HepG2 (cell line): ENCODE results near the gene ATP11A. TPM values are rescaled to one million over a fixed set of nuclear protein-coding genes. Genes with fewer than 3 reads are reported as not detected.

Source experiments
- ATAC-seq: fragments of 200-7000 bp; cut with Tn5 transposase; 3 replicates; pipeline ENCODE4 v1.9.1; 2020; ENCODE audit warnings: mild to moderate bottlenecking, moderate library complexity
- BruUV-seq: library from RNA; stranded (reverse); fragments of 400-500 nt; replicated peaks from 2 replicates; lab custom pipeline; 2021; lab: Mats Ljungman, UMichigan
- CTCF ChIA-PET: fragments of 300-600 bp; formaldehyde crosslinking; extraction: SDS; loops from one replicate; lab custom pipeline; 2021; ENCODE audit warnings: low total read pairs, inconsistent platforms, low intra/inter-chr PET ratio; lab: Yijun Ruan, JAX
- POLR2A ChIA-PET: fragments of 350-600 bp; sonication (Branson Sonifier 250); formaldehyde crosslinking; loops from one replicate; lab custom pipeline; 2020; ENCODE audit warnings: antibody characterized with exemption, inconsistent platforms; lab: Yijun Ruan, JAX
- DNase-seq: peaks from one replicate; pipeline ENCODE4 v3.0.0-alpha.2; 2015; ENCODE audit warnings: low spot score
- FAIRE-seq: peaks from 3 replicates; lab custom pipeline; 2011; peaks lifted over from hg19 to GRCh38; lab: Jason Lieb, UNC
- H2AFZ ChIP-seq: one replicate; pipeline ENCODE4 v1.6.1; 2011; ENCODE audit warnings: low read length, inconsistent platforms
- H3K27ac ChIP-seq: fragments of 300-600 bp; 3 replicates; pipeline ENCODE4 v1.8.0; 2011; ENCODE audit warnings: mixed run types, mild to moderate bottlenecking, mixed read lengths, low read length, inconsistent platforms; ENCODE audit not compliant: insufficient read depth; ENCODE audit errors: extremely low read length
- H3K27me3 ChIP-seq, 2 experiments: fragments of 200-600 bp in 1 of 2; 2 replicates in 1 of 2; 3 replicates in 1 of 2; pipeline versions ENCODE4 v1.6.0 to v1.8.0; 2011; ENCODE audit warnings: low read length in 2 of 2, mild to moderate bottlenecking in 2 of 2, moderate library complexity in 2 of 2, inconsistent platforms in 1 of 2; ENCODE audit not compliant: insufficient read depth in 2 of 2, control insufficient read depth in 1 of 2
- H3K36me3 ChIP-seq, 2 experiments: fragments of 200-600 bp in 1 of 2; replicated peaks in 1 of 2; 2 replicates in 1 of 2; 3 replicates in 1 of 2; pipeline versions ENCODE4 v1.5.1 to v1.8.0; 2011; ENCODE audit warnings: low read length in 2 of 2, inconsistent platforms in 1 of 2; ENCODE audit not compliant: insufficient read depth in 2 of 2, control insufficient read depth in 1 of 2
- H3K4me1 ChIP-seq: 2 replicates; pipeline ENCODE4 v1.5.1; 2012; ENCODE audit warnings: low read length, inconsistent platforms; ENCODE audit not compliant: insufficient read depth
- H3K4me2 ChIP-seq: 2 replicates; pipeline ENCODE4 v1.6.0; 2011; ENCODE audit warnings: low read depth, low read length, inconsistent platforms
- H3K4me3 ChIP-seq, 3 experiments: fragments of 200-600 bp in 1 of 3; sonication (generic), shearing (Covaris generic) in 1 of 3; replicated peaks in 1 of 3; 2 replicates each; pipeline ENCODE4 v1.5.1; 2011 to 2016; ENCODE audit warnings: low read length in 3 of 3, inconsistent platforms in 2 of 3, low read depth in 2 of 3, mild to moderate bottlenecking in 2 of 3, control low read depth in 1 of 3, mixed read lengths in 1 of 3; ENCODE audit not compliant: insufficient read depth in 1 of 3
- H3K79me2 ChIP-seq: one replicate; pipeline ENCODE4 v1.6.1; 2011; ENCODE audit warnings: low read length, inconsistent platforms; ENCODE audit not compliant: insufficient read depth
- H3K9ac ChIP-seq: 2 replicates; pipeline ENCODE4 v1.6.0; 2011; ENCODE audit warnings: mild to moderate bottlenecking, low read depth, low read length, inconsistent platforms; ENCODE audit not compliant: insufficient read depth
- H3K9me3 ChIP-seq: 2 replicates; pipeline ENCODE4 v1.5.1; 2012; ENCODE audit warnings: mild to moderate bottlenecking, low read length
- H4K20me1 ChIP-seq: 2 replicates; pipeline ENCODE4 v1.6.0; 2011; ENCODE audit warnings: inconsistent platforms, mild to moderate bottlenecking, low read length, moderate library complexity; ENCODE audit not compliant: insufficient read depth
- CHD4 ChIP-seq: fragments of 200-600 bp; sonication (generic); IDR thresholded peaks from 2 replicates; pipeline ENCODE4 v1.7.0; 2017; ENCODE audit warnings: mild to moderate bottlenecking, low read length, borderline replicate concordance
- GATAD1 ChIP-seq: IDR thresholded peaks from 2 replicates; pipeline ENCODE4 v1.6.1; 2016; ENCODE audit warnings: missing genetic modification reagents, missing compliant biosample characterization
- GFI1 ChIP-seq: sonication (generic); formaldehyde crosslinking; IDR thresholded peaks from 2 replicates; pipeline ENCODE4 v1.5.0; 2020; ENCODE audit warnings: missing genetic modification reagents, mild to moderate bottlenecking, borderline replicate concordance
- HDAC6 ChIP-seq: fragments of 200-600 bp; sonication (generic); IDR thresholded peaks from 2 replicates; pipeline ENCODE4 v1.7.0; 2017; ENCODE audit warnings: mild to moderate bottlenecking, antibody characterized with exemption, low read length, low read depth
- KDM5A ChIP-seq: fragments of 200-600 bp; sonication (generic); IDR thresholded peaks from 2 replicates; pipeline ENCODE4 v1.7.0; 2018; ENCODE audit warnings: antibody characterized with exemption, mild to moderate bottlenecking, low read length, borderline replicate concordance
- MAZ ChIP-seq, 2 experiments: sonication (generic) in 1 of 2; formaldehyde crosslinking in 1 of 2; IDR thresholded peaks; 2 replicates each; pipeline versions ENCODE4 v1.5.0 to v1.6.1; 2012 to 2020; ENCODE audit warnings: low read depth in 2 of 2, mild to moderate bottlenecking in 2 of 2, borderline replicate concordance in 1 of 2, improper control_type of control experiment in 1 of 2, low read length in 1 of 2, missing genetic modification reagents in 1 of 2, moderate library complexity in 1 of 2
- MED8 ChIP-seq: sonication (generic); formaldehyde crosslinking; IDR thresholded peaks from 2 replicates; pipeline ENCODE4 v1.8.1; 2023; ENCODE audit warnings: mild to moderate bottlenecking, missing genetic modification reagents; ENCODE audit not compliant: insufficient replicate concordance
- NFIC ChIP-seq: IDR thresholded peaks from 2 replicates; pipeline ENCODE4 v1.6.1; 2012; ENCODE audit warnings: mild to moderate bottlenecking, low read length, inconsistent platforms
- POLR2G ChIP-seq: fragments of 200-400 bp; formaldehyde crosslinking; IDR thresholded peaks from 2 replicates; pipeline ENCODE4 v1.6.1; 2018; ENCODE audit warnings: mild to moderate bottlenecking, low read depth, low read length, moderate library complexity
- RNF2 ChIP-seq: fragments of 450-650 bp; conservative IDR thresholded peaks from 2 replicates; pipeline ENCODE4 v1.6.1; 2016; ENCODE audit warnings: low read depth
- ZBTB2 ChIP-seq: sonication (generic); formaldehyde crosslinking; IDR thresholded peaks from 2 replicates; pipeline ENCODE4 v1.8.0; 2022; ENCODE audit warnings: low read depth, missing genetic modification reagents
- ZNF280D ChIP-seq: sonication (generic); formaldehyde crosslinking; IDR thresholded peaks from 2 replicates; pipeline ENCODE4 v1.5.1; 2020; ENCODE audit warnings: mild to moderate bottlenecking, missing genetic modification reagents
- ZNF431 ChIP-seq: sonication (generic); formaldehyde crosslinking; IDR thresholded peaks from 2 replicates; pipeline ENCODE4 v1.9.0; 2022; ENCODE audit warnings: missing genetic modification reagents, low read depth, mild to moderate bottlenecking, borderline replicate concordance
- ZSCAN31 ChIP-seq: sonication (generic); formaldehyde crosslinking; IDR thresholded peaks from 2 replicates; pipeline ENCODE4 v1.5.0; 2020; ENCODE audit warnings: low read depth, mild to moderate bottlenecking, missing genetic modification reagents
- WGBS: methylation state at CpG from one replicate; pipeline ENCODE4 v1.1.6; 2017; ENCODE audit warnings: low lambda C conversion rate; 5-methylcytosine and 5-hydroxymethylcytosine counted together
- in situ Hi-C: cut with HindIII; loops from 2 replicates; pipeline ENCODE4 v1.10.0; 2017; ENCODE audit warnings: low pct_unique_long_range_greater_than_20kb; ENCODE audit not compliant: extremely low pct_ligation_motif_present
- intact Hi-C: fragments of 100-400 bp; cut with micrococcal nuclease; formaldehyde crosslinking; loops from one replicate; pipeline ENCODE4 v1.10.0; 2022; ENCODE audit not compliant: unreplicated experiment
- polyA plus RNA-seq, 8 experiments: library from polyadenylated mRNA; depleted of rRNA in 3 of 8; stranded (reverse) in 7 of 8; unstranded in 1 of 8; fragments of >200 nt; fragmentation: Illumina TruSeq in 4 of 8; extraction: Trizol in 4 of 8; gene quantifications; 2 replicates each; pipeline versions ENCODE4 v1.2.1 to v1.2.3, GENCODE V29; 2011 to 2016; ENCODE audit warnings: low read depth in 4 of 8, missing spikeins in 1 of 8, mixed read lengths in 1 of 8; ENCODE audit not compliant: insufficient read depth in 1 of 8
- total RNA-seq, 5 experiments: library from RNA; depleted of rRNA; stranded (reverse); fragments of >200 nt; fragmentation: Illumina TruSeq; extraction: Trizol; gene quantifications; 2 replicates each; pipeline ENCODE4 v1.2.3, GENCODE V29; 2016; ENCODE audit warnings: low read depth in 1 of 5
- TF ChIP-seq, protein P1 (sequence below): sonication (generic); formaldehyde crosslinking; conservative IDR thresholded peaks from 2 replicates; pipeline ENCODE4 v1.4.0; 2020; ENCODE audit warnings: missing genetic modification reagents

ATP11A gene
- total and polyA plus RNA-seq, 2 of the 13 experiments (the other 11 are each of a cell fraction or from before 2014, with no cell fraction given) = 18.4 to 20.1 TPM

- Histone ChIP-seq H3K9me3 (no peaks in the 10 kb centered on the region), H3K36me3 (no peaks in the 10 kb centered on the region; a peak in 1 of 5 replicates), H3K27ac (peak overlapping the region; percentile 87), H3K27me3 (peaks cover 4 to 35% of the 10 kb centered on the region in 2 experiments; a peak in 4 of 5 replicates), H3K4me1 (peaks cover 54% of the 10 kb centered on the region), H3K9ac (peak overlapping the region; percentile 74), H3K79me2 (no peaks in the 10 kb centered on the region), H3K4me3 (peak overlapping the region; percentile 48 to 64 (median 63)), H3K4me2 (peak overlapping the region; percentile 82), H2AFZ (no peak overlapping the region), H4K20me1 (no peaks in the 10 kb centered on the region; the same call in 1 of the 2 replicates)
- FAIRE-seq (no peak), ATAC-seq (peak; percentile 5), DNase-seq (no peak)
- CTCF ChIA-PET = no interaction called here
- no TSS peak for BruUV-seq
- in situ Hi-C loops = no loop called here
- intact Hi-C loops = loop anchor here (1.0 kb wide), 1 partner anchor 36 kb away; no protein-coding TSS in a partner anchor
- WGBS = under 1% methylated on average over 7 of the region's 7 CpGs
- POLR2A ChIA-PET = interaction anchor here (1.0 to 3.1 kb wide), 11 partner anchors 8 to 202 kb away, joined by 3 to 26 read pairs (median 4); no protein-coding TSS in a partner anchor
- 0 out of 2 replicates have a peak, but pooled peaks have one; percentile 26 for TF ChIP-seq ZSCAN31
- peak; percentile 24; the same call in 1 of the 2 replicates for TF ChIP-seq ZNF280D (CRISPR knock-in tag)
- TF ChIP-seq, protein P1, sequence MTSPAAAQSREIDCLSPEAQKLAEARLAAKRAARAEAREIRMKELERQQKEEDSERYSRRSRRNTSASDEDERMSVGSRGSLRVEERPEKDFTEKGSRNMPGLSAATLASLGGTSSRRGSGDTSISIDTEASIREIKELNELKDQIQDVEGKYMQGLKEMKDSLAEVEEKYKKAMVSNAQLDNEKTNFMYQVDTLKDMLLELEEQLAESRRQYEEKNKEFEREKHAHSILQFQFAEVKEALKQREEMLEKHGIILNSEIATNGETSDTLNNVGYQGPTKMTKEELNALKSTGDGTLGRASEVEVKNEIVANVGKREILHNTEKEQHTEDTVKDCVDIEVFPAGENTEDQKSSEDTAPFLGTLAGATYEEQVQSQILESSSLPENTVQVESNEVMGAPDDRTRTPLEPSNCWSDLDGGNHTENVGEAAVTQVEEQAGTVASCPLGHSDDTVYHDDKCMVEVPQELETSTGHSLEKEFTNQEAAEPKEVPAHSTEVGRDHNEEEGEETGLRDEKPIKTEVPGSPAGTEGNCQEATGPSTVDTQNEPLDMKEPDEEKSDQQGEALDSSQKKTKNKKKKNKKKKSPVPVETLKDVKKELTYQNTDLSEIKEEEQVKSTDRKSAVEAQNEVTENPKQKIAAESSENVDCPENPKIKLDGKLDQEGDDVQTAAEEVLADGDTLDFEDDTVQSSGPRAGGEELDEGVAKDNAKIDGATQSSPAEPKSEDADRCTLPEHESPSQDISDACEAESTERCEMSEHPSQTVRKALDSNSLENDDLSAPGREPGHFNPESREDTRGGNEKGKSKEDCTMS (CRISPR knock-in tag) = 0 out of 2 replicates have a peak, but pooled peaks have one; percentile 44
- TF ChIP-seq POLR2G = peak; percentile 51; the same call in 1 of the 2 replicates
- TF ChIP-seq CHD4 = peak; percentile 75; the same call in 1 of the 2 replicates
- 0 out of 2 replicates have a peak, but pooled peaks have one; percentile 8 for TF ChIP-seq GFI1 (CRISPR knock-in tag)
- TF ChIP-seq MAZ (IDR thresholded peaks at IDR 0.05; ENCODE audit: borderline replicate concordance, low read depth, low read length) = no peak
- 0 out of 2 replicates have a peak, but pooled peaks have one; percentile 14 for TF ChIP-seq MAZ (CRISPR knock-in tag; IDR thresholded peaks at IDR 0.05; ENCODE audit: low read depth)
- TF ChIP-seq KDM5A = peak; percentile 45; the same call in 1 of the 2 replicates
- TF ChIP-seq MED8 (CRISPR knock-in tag) = peak; percentile 23
- TF ChIP-seq RNF2 = no peak
- 0 out of 2 replicates have a peak, but pooled peaks have one; percentile 5 for TF ChIP-seq GATAD1
- 0 out of 2 replicates have a peak, but pooled peaks have one; percentile 47 for TF ChIP-seq ZNF431 (CRISPR knock-in tag)
- peak; percentile 47; the same call in 1 of the 2 replicates for TF ChIP-seq NFIC
- 0 out of 2 replicates have a peak, but pooled peaks have one; percentile 12 for TF ChIP-seq ZBTB2 (CRISPR knock-in tag)
- TF ChIP-seq HDAC6 = no peak
Observed at GRCh38 chr13:112893207-112893569, 203.3 kb downstream of the ATP11A start.
